ENCODE data around the gene CXorf66. TPM values are rescaled to one million over a fixed set of nuclear protein-coding genes. Genes with fewer than 3 reads are reported as not detected.

CXorf66 gene
- total RNA-seq, 1 experiment from 2014 or later: not detected

DNA sequence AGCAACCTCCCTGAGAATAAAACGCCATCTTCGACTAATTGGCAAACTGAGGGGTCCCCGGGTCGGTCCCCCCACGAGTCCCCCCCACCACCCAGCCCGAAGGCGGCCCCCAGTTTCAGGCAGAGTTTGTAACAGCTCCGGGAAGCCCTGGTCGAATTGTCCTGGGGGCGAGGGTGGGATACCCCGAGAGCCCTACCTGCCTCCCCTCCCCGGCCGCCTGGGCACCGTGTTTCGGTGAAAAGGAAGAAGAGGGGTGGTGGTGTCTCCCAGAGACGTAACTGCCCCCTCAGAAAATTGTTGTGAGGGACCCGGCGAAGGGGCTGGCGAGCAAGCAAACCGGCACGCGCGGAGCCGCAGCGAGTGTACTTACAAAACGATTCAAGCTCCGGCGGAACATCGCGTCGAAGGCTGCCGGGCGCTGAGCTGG lies 33.7 kb downstream of the CXorf66 start:
- Histone ChIP-seq H3K36me3 (ENCODE audit: control insufficient read depth, insufficient read depth, low read length) (no peaks in the 10 kb centered on the region; the same call in 1 of the 2 replicates), H3K4me1 (ENCODE audit: control insufficient read depth, insufficient read depth, low read length) (peaks cover 15% of the 10 kb centered on the region), H3K9me3 (ENCODE audit: control insufficient read depth, insufficient read depth, low read depth, low read length) (no peaks in the 10 kb centered on the region), H3K27me3 (ENCODE audit: control insufficient read depth, insufficient read depth, low read length) (no peaks in the 10 kb centered on the region), H3K27ac (ENCODE audit: low read length) (peak overlapping the region; percentile 66), H3K4me3 (ENCODE audit: low read depth in 2 of 2, low read length in 2 of 2) (peak overlapping the region; percentile 76 to 93)
- TF ChIP-seq, protein P1, sequence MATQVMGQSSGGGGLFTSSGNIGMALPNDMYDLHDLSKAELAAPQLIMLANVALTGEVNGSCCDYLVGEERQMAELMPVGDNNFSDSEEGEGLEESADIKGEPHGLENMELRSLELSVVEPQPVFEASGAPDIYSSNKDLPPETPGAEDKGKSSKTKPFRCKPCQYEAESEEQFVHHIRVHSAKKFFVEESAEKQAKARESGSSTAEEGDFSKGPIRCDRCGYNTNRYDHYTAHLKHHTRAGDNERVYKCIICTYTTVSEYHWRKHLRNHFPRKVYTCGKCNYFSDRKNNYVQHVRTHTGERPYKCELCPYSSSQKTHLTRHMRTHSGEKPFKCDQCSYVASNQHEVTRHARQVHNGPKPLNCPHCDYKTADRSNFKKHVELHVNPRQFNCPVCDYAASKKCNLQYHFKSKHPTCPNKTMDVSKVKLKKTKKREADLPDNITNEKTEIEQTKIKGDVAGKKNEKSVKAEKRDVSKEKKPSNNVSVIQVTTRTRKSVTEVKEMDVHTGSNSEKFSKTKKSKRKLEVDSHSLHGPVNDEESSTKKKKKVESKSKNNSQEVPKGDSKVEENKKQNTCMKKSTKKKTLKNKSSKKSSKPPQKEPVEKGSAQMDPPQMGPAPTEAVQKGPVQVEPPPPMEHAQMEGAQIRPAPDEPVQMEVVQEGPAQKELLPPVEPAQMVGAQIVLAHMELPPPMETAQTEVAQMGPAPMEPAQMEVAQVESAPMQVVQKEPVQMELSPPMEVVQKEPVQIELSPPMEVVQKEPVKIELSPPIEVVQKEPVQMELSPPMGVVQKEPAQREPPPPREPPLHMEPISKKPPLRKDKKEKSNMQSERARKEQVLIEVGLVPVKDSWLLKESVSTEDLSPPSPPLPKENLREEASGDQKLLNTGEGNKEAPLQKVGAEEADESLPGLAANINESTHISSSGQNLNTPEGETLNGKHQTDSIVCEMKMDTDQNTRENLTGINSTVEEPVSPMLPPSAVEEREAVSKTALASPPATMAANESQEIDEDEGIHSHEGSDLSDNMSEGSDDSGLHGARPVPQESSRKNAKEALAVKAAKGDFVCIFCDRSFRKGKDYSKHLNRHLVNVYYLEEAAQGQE (IDR thresholded peaks at IDR 0.05; ENCODE audit: insufficient read depth in 1 of 2, low read depth in 2 of 2, low read length in 1 of 2): no peak
- TF ChIP-seq POLR2AphosphoS5 (IDR thresholded peaks at IDR 0.05; ENCODE audit: low read depth, low read length) (0 out of 2 replicates have a peak, but pooled peaks have one; percentile 3), SIN3A (IDR thresholded peaks at IDR 0.05; ENCODE audit: borderline replicate concordance, insufficient read depth, low read depth, low read length) (no peak)
- CTCF ChIA-PET: no interaction called here
- POLR2A ChIA-PET: interaction anchor here (0.5 to 0.6 kb wide), 2 partner anchors 9 to 45 kb away, joined by 3 read pairs; no protein-coding TSS in a partner anchor
- intact Hi-C loops (cut with micrococcal nuclease; ENCODE audit: unreplicated experiment): no loop called here
- DNase-seq (ENCODE audit: low read depth, low spot score): no peak
- no TSS peak for BruUV-seq (replicated peaks)
- in situ Hi-C loops (cut with HindIII; ENCODE audit: low pct_unique_long_range_greater_than_20kb, low sequenced_read_pairs): no loop called here
- ATAC-seq: no peak

DNA sequence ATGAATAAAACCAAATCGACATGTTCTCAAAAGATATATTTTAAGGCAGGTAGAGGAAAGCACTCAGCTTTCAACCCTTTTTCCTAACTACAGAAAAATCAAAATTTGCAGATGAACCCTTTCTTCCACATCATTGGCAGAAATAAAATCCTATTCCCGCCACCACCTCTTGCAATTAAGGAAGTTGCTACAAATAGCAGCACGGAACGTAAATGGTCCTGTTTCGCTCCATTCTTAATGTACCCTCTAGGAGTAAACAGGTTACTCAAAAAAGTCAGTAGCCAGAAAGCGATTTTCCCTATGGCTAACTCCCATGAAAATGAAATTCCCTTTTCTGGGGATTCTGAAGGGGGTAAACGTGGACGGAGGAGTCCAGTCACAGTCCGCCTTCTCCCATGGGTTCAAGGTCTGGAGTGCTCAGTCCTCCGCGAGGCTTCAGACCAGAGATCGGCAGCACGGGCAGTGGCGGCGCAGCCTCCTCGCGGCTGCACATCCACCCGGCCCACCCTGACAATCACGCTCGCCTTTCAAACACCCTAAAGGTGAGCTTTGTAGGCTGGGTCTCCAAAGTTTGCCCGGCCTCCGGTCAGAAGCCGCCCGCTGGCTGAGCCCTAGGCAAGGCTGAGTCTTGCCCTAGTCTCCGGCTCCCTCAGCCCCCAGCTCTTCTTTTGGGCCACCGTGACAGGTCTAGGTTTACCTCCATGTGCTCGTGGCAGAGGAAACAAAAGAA lies 34.2 kb downstream of the CXorf66 start:
- in situ Hi-C loops (cut with HindIII; ENCODE audit: low pct_unique_long_range_greater_than_20kb, low sequenced_read_pairs): no loop called here

More for the DNA sequence above, 34.2 kb downstream of the CXorf66 start:
- H3K36me3 ChIP-seq (ENCODE audit: control insufficient read depth, insufficient read depth, low read length): no peaks in the 10 kb centered on the region; the same call in 1 of the 2 replicates
- H3K27ac ChIP-seq (ENCODE audit: low read length): peak overlapping the region; percentile 66
- H3K27me3 ChIP-seq (ENCODE audit: control insufficient read depth, insufficient read depth, low read length): no peaks in the 10 kb centered on the region
- ATAC-seq (peak; percentile 18), DNase-seq (ENCODE audit: low read depth, low spot score) (no peak)
- 0 out of 2 replicates have a peak, but pooled peaks have one; percentile 11 for TF ChIP-seq POLR2AphosphoS5 (IDR thresholded peaks at IDR 0.05; ENCODE audit: low read depth, low read length)
- TF ChIP-seq, protein P2, sequence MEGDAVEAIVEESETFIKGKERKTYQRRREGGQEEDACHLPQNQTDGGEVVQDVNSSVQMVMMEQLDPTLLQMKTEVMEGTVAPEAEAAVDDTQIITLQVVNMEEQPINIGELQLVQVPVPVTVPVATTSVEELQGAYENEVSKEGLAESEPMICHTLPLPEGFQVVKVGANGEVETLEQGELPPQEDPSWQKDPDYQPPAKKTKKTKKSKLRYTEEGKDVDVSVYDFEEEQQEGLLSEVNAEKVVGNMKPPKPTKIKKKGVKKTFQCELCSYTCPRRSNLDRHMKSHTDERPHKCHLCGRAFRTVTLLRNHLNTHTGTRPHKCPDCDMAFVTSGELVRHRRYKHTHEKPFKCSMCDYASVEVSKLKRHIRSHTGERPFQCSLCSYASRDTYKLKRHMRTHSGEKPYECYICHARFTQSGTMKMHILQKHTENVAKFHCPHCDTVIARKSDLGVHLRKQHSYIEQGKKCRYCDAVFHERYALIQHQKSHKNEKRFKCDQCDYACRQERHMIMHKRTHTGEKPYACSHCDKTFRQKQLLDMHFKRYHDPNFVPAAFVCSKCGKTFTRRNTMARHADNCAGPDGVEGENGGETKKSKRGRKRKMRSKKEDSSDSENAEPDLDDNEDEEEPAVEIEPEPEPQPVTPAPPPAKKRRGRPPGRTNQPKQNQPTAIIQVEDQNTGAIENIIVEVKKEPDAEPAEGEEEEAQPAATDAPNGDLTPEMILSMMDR (IDR thresholded peaks at IDR 0.05): no peak
- H3K4me1 ChIP-seq (ENCODE audit: control insufficient read depth, insufficient read depth, low read length): peaks cover 21% of the 10 kb centered on the region
- ChIA-PET CTCF (no interaction called here), POLR2A (interaction anchor here (0.5 to 0.6 kb wide), 2 partner anchors 8 to 45 kb away, joined by 3 read pairs; no protein-coding TSS in a partner anchor)
- BruUV-seq (replicated peaks): no TSS peak
- intact Hi-C loops (cut with micrococcal nuclease; ENCODE audit: unreplicated experiment): no loop called here
- H3K9me3 ChIP-seq (ENCODE audit: control insufficient read depth, insufficient read depth, low read depth, low read length): no peaks in the 10 kb centered on the region
- peak overlapping the region; percentile 76 to 93 for H3K4me3 ChIP-seq (ENCODE audit: low read depth in 2 of 2, low read length in 2 of 2)

Data from Panc1 (cell line).